C4-2B (cell line): Measurements from ENCODE around the gene ADRB2.

Source experiments
- CTCF ChIP-seq: fragments of 450-650 bp; conservative IDR thresholded peaks from 2 replicates; pipeline ENCODE4 v1.5.1; 2017; ENCODE audit warnings: mild to moderate bottlenecking
- ZFX ChIP-seq: fragments of 450-650 bp; IDR thresholded peaks from 2 replicates; pipeline ENCODE4 v1.6.1; 2017

- no peak for TF ChIP-seq CTCF
- TF ChIP-seq ZFX, result no peak
Observed at GRCh38 chr5:148839960-148840359, 13.5 kb downstream of the ADRB2 start.
